Mesenchymal stem cell (in vitro differentiated cells and primary cell): Measurements from ENCODE around the gene DDX28.

Experiments
- DNase-seq: peaks from one replicate; pipeline ENCODE4 v3.0.0-alpha.2; 2013
- H2AFZ ChIP-seq: one replicate; pipeline ENCODE4 v1.6.1; 2013; ENCODE audit warnings: low read depth, mild to moderate bottlenecking, control low read depth, inconsistent platforms, low read length, moderate library complexity
- H2AK5ac ChIP-seq: 2 replicates; pipeline ENCODE4 v1.6.1; 2013; ENCODE audit warnings: low read length, moderate library complexity, mild to moderate bottlenecking, inconsistent platforms; ENCODE audit not compliant: severe bottlenecking
- H2BK120ac ChIP-seq: one replicate; pipeline ENCODE4 v1.6.1; 2013; ENCODE audit warnings: low read depth, mild to moderate bottlenecking, inconsistent platforms, low read length, moderate library complexity
- H2BK12ac ChIP-seq, 2 experiments: one replicate each; pipeline ENCODE4 v1.6.1; 2013; ENCODE audit warnings: inconsistent platforms in 2 of 2, low read length in 2 of 2, mild to moderate bottlenecking in 2 of 2, moderate library complexity in 2 of 2, control low read depth in 1 of 2
- H2BK15ac ChIP-seq: one replicate; pipeline ENCODE4 v1.6.1; 2013; ENCODE audit warnings: mild to moderate bottlenecking, low read depth, inconsistent platforms; ENCODE audit not compliant: poor library complexity, severe bottlenecking
- H2BK5ac ChIP-seq: 2 replicates; pipeline ENCODE4 v1.6.1; 2013; ENCODE audit warnings: low read depth, mild to moderate bottlenecking, low read length, control low read depth, inconsistent platforms; ENCODE audit not compliant: poor library complexity, severe bottlenecking
- H3K14ac ChIP-seq, 2 experiments: one replicate each; pipeline ENCODE4 v1.6.1; 2013; ENCODE audit warnings: inconsistent platforms in 2 of 2, low read length in 2 of 2, control low read depth in 1 of 2, mild to moderate bottlenecking in 1 of 2, moderate library complexity in 1 of 2
- H3K18ac ChIP-seq, 2 experiments: one replicate each; pipeline ENCODE4 v1.6.1; 2013; ENCODE audit warnings: inconsistent platforms in 2 of 2, low read length in 2 of 2, control low read depth in 1 of 2, low read depth in 1 of 2, mild to moderate bottlenecking in 1 of 2
- H3K23ac ChIP-seq, 2 experiments: one replicate each; pipeline ENCODE4 v1.6.1; 2013; ENCODE audit warnings: inconsistent platforms in 2 of 2, low read length in 2 of 2, mild to moderate bottlenecking in 2 of 2, moderate library complexity in 2 of 2, control low read depth in 1 of 2
- H3K27ac ChIP-seq: 2 replicates; pipeline ENCODE4 v1.5.1; 2013; ENCODE audit warnings: mild to moderate bottlenecking, moderate library complexity, low read length, control low read depth, inconsistent platforms; ENCODE audit not compliant: poor library complexity, severe bottlenecking
- H3K27me3 ChIP-seq, 2 experiments: 2 replicates each; pipeline versions ENCODE4 v1.6.1 to v1.7.0; 2013; ENCODE audit warnings: low read length in 2 of 2, mild to moderate bottlenecking in 2 of 2, moderate library complexity in 2 of 2, control low read depth in 1 of 2, inconsistent platforms in 1 of 2; ENCODE audit not compliant: control insufficient read depth in 1 of 2, insufficient read depth in 1 of 2
- H3K36me3 ChIP-seq, 2 experiments: 2 replicates each; pipeline versions ENCODE4 v1.6.1 to v1.7.0; 2013; ENCODE audit warnings: low read length in 2 of 2, control low read depth in 1 of 2, inconsistent platforms in 1 of 2, low read depth in 1 of 2, mild to moderate bottlenecking in 1 of 2; ENCODE audit not compliant: insufficient read depth in 2 of 2, control insufficient read depth in 1 of 2
- H3K4ac ChIP-seq, 2 experiments: one replicate each; pipeline ENCODE4 v1.6.1; 2013; ENCODE audit warnings: inconsistent platforms in 2 of 2, low read length in 2 of 2, mild to moderate bottlenecking in 2 of 2, moderate library complexity in 2 of 2, control low read depth in 1 of 2, low read depth in 1 of 2
- H3K4me1 ChIP-seq: 2 replicates; pipeline ENCODE4 v1.6.1; 2013; ENCODE audit warnings: low read depth, low read length, control low read depth; ENCODE audit not compliant: control insufficient read depth, insufficient read depth
- H3K4me2 ChIP-seq: 2 replicates; pipeline ENCODE4 v1.6.1; 2013; ENCODE audit warnings: low read length, mild to moderate bottlenecking, inconsistent platforms; ENCODE audit not compliant: poor library complexity, severe bottlenecking
- H3K4me3 ChIP-seq, 2 experiments: 2 replicates each; pipeline versions ENCODE4 v1.5.1 to v1.7.0; 2013; ENCODE audit warnings: low read length in 2 of 2, mild to moderate bottlenecking in 2 of 2, control low read depth in 1 of 2, low read depth in 1 of 2; ENCODE audit not compliant: insufficient read depth in 1 of 2
- H3K79me1 ChIP-seq: replicated peaks from 2 replicates; pipeline ENCODE4 v1.6.1; 2013; ENCODE audit warnings: mild to moderate bottlenecking, control low read depth, low read length, inconsistent platforms; ENCODE audit not compliant: poor library complexity, severe bottlenecking
- H3K9ac ChIP-seq: 2 replicates; pipeline ENCODE4 v1.7.0; 2013; ENCODE audit warnings: mild to moderate bottlenecking, low read length, moderate library complexity
- H3K9me3 ChIP-seq: 2 replicates; pipeline ENCODE4 v1.7.0; 2013; ENCODE audit warnings: mild to moderate bottlenecking, low read length; ENCODE audit not compliant: control insufficient read depth
- H4K8ac ChIP-seq: one replicate; pipeline ENCODE4 v1.6.1; 2013; ENCODE audit warnings: inconsistent platforms, mild to moderate bottlenecking, low read length, moderate library complexity
- H4K91ac ChIP-seq: one replicate; pipeline ENCODE4 v1.6.1; 2013; ENCODE audit warnings: mild to moderate bottlenecking, low read length, inconsistent platforms
- whole genome bisulfite sequencing: methylation state at CpG from one replicate; pipeline ENCODE4 v1.1.7; 2013; ENCODE audit warnings: mixed read lengths; 5-methylcytosine and 5-hydroxymethylcytosine counted together

DDX28 gene

GRCh38 chr16:68061396-68061795 is 38.4 kb upstream of the DDX28 start:
- Histone ChIP-seq H3K4me1 (peaks cover 11% of the 10 kb centered on the region), H3K36me3 (peaks cover 15 to 31% of the 10 kb centered on the region in 2 experiments), H3K27me3 (no peaks in the 10 kb centered on the region), H2AFZ (no peak overlapping the region), H2AK5ac (no peak overlapping the region), H3K79me1 (no peaks in the 10 kb centered on the region), H3K9me3 (no peaks in the 10 kb centered on the region), H2BK120ac (no peak overlapping the region), H3K27ac (no peak overlapping the region), H3K4me3 (no peak overlapping the region), H4K91ac (no peak overlapping the region), H3K9ac (no peak overlapping the region), H2BK12ac (no peak overlapping the region), H3K14ac (no peak overlapping the region), H3K4me2 (no peak overlapping the region), H3K23ac (no peak overlapping the region), H2BK15ac (no peak overlapping the region), H4K8ac (no peak overlapping the region), H3K18ac (no peak overlapping the region), H3K4ac (no peak overlapping the region), H2BK5ac (no peak overlapping the region)
- 93% methylated on average over 3 of the region's 3 CpGs for WGBS
- DNase-seq = no peak

- no peaks in the 10 kb centered on the region for H3K79me1 ChIP-seq
- H3K4me2 ChIP-seq = no peak overlapping the region
- no peak overlapping the region for H3K18ac ChIP-seq
- no peak overlapping the region for H3K4ac ChIP-seq
- no peak overlapping the region for H3K4me3 ChIP-seq
- no peak overlapping the region for H3K23ac ChIP-seq
- no peaks in the 10 kb centered on the region for H3K9me3 ChIP-seq
- H4K8ac ChIP-seq = no peak overlapping the region
- no peak overlapping the region for H3K27ac ChIP-seq
- no peak overlapping the region for H2BK5ac ChIP-seq
- no peaks in the 10 kb centered on the region for H3K27me3 ChIP-seq
- H2BK15ac ChIP-seq = no peak overlapping the region
- H2AFZ ChIP-seq = no peak overlapping the region
- H2AK5ac ChIP-seq = no peak overlapping the region
- H3K14ac ChIP-seq = no peak overlapping the region
- no peak overlapping the region for H2BK120ac ChIP-seq
- no peak for DNase-seq
- no peak overlapping the region for H4K91ac ChIP-seq
- peaks cover 18 to 45% of the 10 kb centered on the region in 2 experiments for H3K36me3 ChIP-seq
- no peak overlapping the region for H3K9ac ChIP-seq
- no peak overlapping the region for H2BK12ac ChIP-seq
- H3K4me1 ChIP-seq = peaks cover 4% of the 10 kb centered on the region
Measured at GRCh38 chr16:68059804-68060203, 36.8 kb upstream of the DDX28 start.

- no peak overlapping the region for H3K4me2 ChIP-seq
- H2BK15ac ChIP-seq = no peak overlapping the region
- no peak overlapping the region for H2BK5ac ChIP-seq
- H3K79me1 ChIP-seq = no peaks in the 10 kb centered on the region
- no peak overlapping the region for H3K18ac ChIP-seq
- no peaks in the 10 kb centered on the region for H3K27me3 ChIP-seq
- H2BK120ac ChIP-seq = no peak overlapping the region
- H3K9me3 ChIP-seq = no peaks in the 10 kb centered on the region
- no peak overlapping the region for H3K14ac ChIP-seq
- no peak overlapping the region for H3K27ac ChIP-seq
- DNase-seq = no peak
- H4K8ac ChIP-seq = no peak overlapping the region
- no peak overlapping the region for H3K4me3 ChIP-seq
- no peak overlapping the region for H3K4ac ChIP-seq
- 100% methylated on average over 3 of the region's 3 CpGs for WGBS
- H2AFZ ChIP-seq = no peak overlapping the region
- H4K91ac ChIP-seq = no peak overlapping the region
- H2BK12ac ChIP-seq = no peak overlapping the region
- H3K9ac ChIP-seq = no peak overlapping the region
- H3K36me3 ChIP-seq = peaks cover 22 to 49% of the 10 kb centered on the region in 2 experiments
- H2AK5ac ChIP-seq = no peak overlapping the region
- H3K4me1 ChIP-seq = no peaks in the 10 kb centered on the region
- H3K23ac ChIP-seq = no peak overlapping the region
Measured at GRCh38 chr16:68055395-68055794, 32.4 kb upstream of the DDX28 start.

GRCh38 chr16:68049449-68049848 is 26.4 kb upstream of the DDX28 start:
- H3K4me1 ChIP-seq = no peaks in the 10 kb centered on the region
- no peak overlapping the region for H3K4me2 ChIP-seq
- H4K8ac ChIP-seq = no peak overlapping the region
- no peak overlapping the region for H2BK120ac ChIP-seq
- H3K79me1 ChIP-seq = peaks cover 11% of the 10 kb centered on the region
- H3K18ac ChIP-seq = no peak overlapping the region
- H2AFZ ChIP-seq = no peak overlapping the region
- H2BK12ac ChIP-seq = no peak overlapping the region
- 98% methylated on average over 2 of the region's 2 CpGs for WGBS
- H3K4me3 ChIP-seq = no peak overlapping the region
- H3K27me3 ChIP-seq = no peaks in the 10 kb centered on the region
- H3K23ac ChIP-seq = no peak overlapping the region
- no peak overlapping the region for H2BK15ac ChIP-seq
- H4K91ac ChIP-seq = no peak overlapping the region
- DNase-seq = no peak
- no peaks in the 10 kb centered on the region for H3K9me3 ChIP-seq
- H2BK5ac ChIP-seq = no peak overlapping the region
- H3K9ac ChIP-seq = no peak overlapping the region
- peaks cover 21 to 37% of the 10 kb centered on the region in 2 experiments for H3K36me3 ChIP-seq
- H2AK5ac ChIP-seq = no peak overlapping the region
- H3K27ac ChIP-seq = no peak overlapping the region
- no peak overlapping the region for H3K4ac ChIP-seq
- no peak overlapping the region for H3K14ac ChIP-seq
